SK-N-SH treated with all-trans-retinoic acid at 6 μM for 48 hours (cell line): Measurements from ENCODE around the gene GSAP.

Source experiments
- CREB5 ChIP-seq: fragments of 250-450 bp; sonication (Bioruptor Pico); IDR thresholded peaks from 2 replicates; pipeline ENCODE4 v1.5.1; 2020; ENCODE audit warnings: low read depth, mild to moderate bottlenecking, moderate library complexity
- ESRRG ChIP-seq: fragments of 250-450 bp; sonication (Bioruptor Pico); IDR thresholded peaks from 2 replicates; pipeline ENCODE4 v1.6.1; 2021; ENCODE audit warnings: mild to moderate bottlenecking
- GLIS3 ChIP-seq: fragments of 250-450 bp; sonication (Bioruptor Pico); IDR thresholded peaks from 2 replicates; pipeline ENCODE4 v1.5.0; 2020; ENCODE audit warnings: mild to moderate bottlenecking, moderate library complexity
- ISL1 ChIP-seq: fragments of 250-450 bp; sonication (Bioruptor Pico); IDR thresholded peaks from 2 replicates; pipeline ENCODE4 v2.1.2; 2022; ENCODE audit warnings: mild to moderate bottlenecking, moderate library complexity
- OSR1 ChIP-seq: fragments of 250-450 bp; sonication (Bioruptor Pico); IDR thresholded peaks from 2 replicates; pipeline ENCODE4 v1.8.0; 2022; ENCODE audit warnings: moderate library complexity, mild to moderate bottlenecking, inconsistent platforms
- RARB ChIP-seq: fragments of 250-450 bp; sonication (Bioruptor Pico); IDR thresholded peaks from 2 replicates; pipeline ENCODE4 v1.8.0; 2021; ENCODE audit warnings: mild to moderate bottlenecking, moderate library complexity
- ZFP30 ChIP-seq: fragments of 450-650 bp; formaldehyde crosslinking; IDR thresholded peaks from 2 replicates; pipeline ENCODE4 v1.5.0; 2022; ENCODE audit warnings: mild to moderate bottlenecking, moderate library complexity

GRCh38 chr7:77382532-77382931 is 33.6 kb downstream of the GSAP start:
- TF ChIP-seq GLIS3 (no peak), CREB5 (CRISPR knock-in tag) (no peak), RARB (CRISPR knock-in tag) (no peak), ESRRG (CRISPR knock-in tag) (no peak), ZFP30 (CRISPR knock-in tag) (no peak), ISL1 (CRISPR knock-in tag) (no peak), OSR1 (CRISPR knock-in tag) (no peak)
